ENCODE data around the gene RRP15. TPM values are rescaled to one million over a fixed set of nuclear protein-coding genes. Genes with fewer than 3 reads are reported as not detected.
A peak's percentile ranks its signal among the peaks of the same experiment; 100 is the strongest.

Gene RRP15
- polyA plus RNA-seq, 3 donors, result 0.81 to 7.6 (median 4.6) TPM

DNA sequence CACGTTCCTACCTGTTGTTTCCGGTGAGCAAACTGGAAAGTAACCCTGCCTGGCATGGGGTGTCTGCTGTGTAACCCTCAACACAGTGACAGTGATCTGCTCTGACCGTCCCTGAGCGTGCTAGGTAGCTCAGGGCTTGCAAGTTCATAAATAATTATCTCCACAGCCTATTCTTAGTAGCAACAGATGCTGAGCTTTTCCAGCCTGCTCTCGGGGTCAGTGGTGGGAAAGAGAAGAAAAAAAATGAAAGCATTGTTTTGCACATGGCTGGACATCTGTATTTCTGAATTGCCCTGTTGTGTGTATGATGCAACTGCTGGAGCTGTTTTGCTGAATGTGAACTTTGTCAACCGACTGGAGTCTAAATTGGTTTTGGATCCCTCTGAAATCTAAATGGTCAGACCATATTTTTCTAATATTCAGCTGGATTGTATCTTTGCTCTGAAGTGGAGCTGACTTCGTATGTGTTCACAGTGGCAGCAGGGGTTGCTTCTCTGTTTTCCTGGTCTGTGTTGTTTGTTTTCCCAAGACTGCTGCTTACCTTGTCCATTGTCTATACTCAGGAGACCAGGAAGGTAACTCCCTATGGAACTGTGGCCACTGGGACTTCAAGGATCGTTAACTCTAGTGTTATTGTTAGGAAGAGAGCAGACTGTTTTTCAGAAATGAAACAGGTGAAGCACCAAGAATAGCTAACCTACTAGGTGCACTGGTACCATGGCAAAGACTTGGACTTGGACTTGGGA lies 87.0 kb downstream of the RRP15 start:
- no peak overlapping the region for H3K4me2 ChIP-seq (replicated peaks; ENCODE audit: extremely low read depth, low read length, poor library complexity, severe bottlenecking)
- Mint-ChIP-seq H3K36me3 (no peaks in the 10 kb centered on the region), H3K9me3 (no peaks in the 10 kb centered on the region), H3K27me3 (ENCODE audit: low read depth in 3 of 3) (peaks cover 38 to 57% (median 51%) of the 10 kb centered on the region in 3 donors), H3K4me3 (peak overlapping the region in 1 of 2 donors; percentile 28), H3K4me1 (peaks cover 5% of the 10 kb centered on the region), H3K27ac (no peak overlapping the region)
- no peak overlapping the region for H3K9ac ChIP-seq (ENCODE audit: insufficient read depth, low read length, poor library complexity, severe bottlenecking)
- DNase-seq, result no peak
- WGBS (ENCODE audit: insufficient coverage), result 76% methylated on average over 4 of the region's 8 CpGs
- H3K9me3 ChIP-seq (replicated peaks in 1 of 2; ENCODE audit: control insufficient read depth in 1 of 2, insufficient read depth in 1 of 2, low read length in 2 of 2), result no peaks in the 10 kb centered on the region
- no peak overlapping the region for H3K27ac ChIP-seq (ENCODE audit: low read depth in 1 of 2, low read length in 2 of 2)
- TF ChIP-seq, protein P1, sequence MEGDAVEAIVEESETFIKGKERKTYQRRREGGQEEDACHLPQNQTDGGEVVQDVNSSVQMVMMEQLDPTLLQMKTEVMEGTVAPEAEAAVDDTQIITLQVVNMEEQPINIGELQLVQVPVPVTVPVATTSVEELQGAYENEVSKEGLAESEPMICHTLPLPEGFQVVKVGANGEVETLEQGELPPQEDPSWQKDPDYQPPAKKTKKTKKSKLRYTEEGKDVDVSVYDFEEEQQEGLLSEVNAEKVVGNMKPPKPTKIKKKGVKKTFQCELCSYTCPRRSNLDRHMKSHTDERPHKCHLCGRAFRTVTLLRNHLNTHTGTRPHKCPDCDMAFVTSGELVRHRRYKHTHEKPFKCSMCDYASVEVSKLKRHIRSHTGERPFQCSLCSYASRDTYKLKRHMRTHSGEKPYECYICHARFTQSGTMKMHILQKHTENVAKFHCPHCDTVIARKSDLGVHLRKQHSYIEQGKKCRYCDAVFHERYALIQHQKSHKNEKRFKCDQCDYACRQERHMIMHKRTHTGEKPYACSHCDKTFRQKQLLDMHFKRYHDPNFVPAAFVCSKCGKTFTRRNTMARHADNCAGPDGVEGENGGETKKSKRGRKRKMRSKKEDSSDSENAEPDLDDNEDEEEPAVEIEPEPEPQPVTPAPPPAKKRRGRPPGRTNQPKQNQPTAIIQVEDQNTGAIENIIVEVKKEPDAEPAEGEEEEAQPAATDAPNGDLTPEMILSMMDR (IDR thresholded peaks at IDR 0.05), result no peak
- H3K36me3 ChIP-seq (replicated peaks in 1 of 2; ENCODE audit: control insufficient read depth in 1 of 2, insufficient read depth in 2 of 2, low read length in 2 of 2), result no peaks in the 10 kb centered on the region
- no peak overlapping the region for H3K4me3 ChIP-seq (replicated peaks in 1 of 3; ENCODE audit: low read depth in 2 of 3, low read length in 3 of 3)
- H4K20me1 ChIP-seq (ENCODE audit: insufficient read depth, low read length), result no peaks in the 10 kb centered on the region
- peaks cover 38 to 57% of the 10 kb centered on the region in 2 donors for H3K27me3 ChIP-seq (ENCODE audit: control insufficient read depth in 2 of 2, insufficient read depth in 2 of 2, low read length in 2 of 2)
- peaks cover 0 to 2% of the 10 kb centered on the region in 2 donors for H3K4me1 ChIP-seq (ENCODE audit: control insufficient read depth in 1 of 2, insufficient read depth in 2 of 2, low read length in 2 of 2)
- H3K79me2 ChIP-seq (ENCODE audit: insufficient read depth, low read length), result no peaks in the 10 kb centered on the region
- no peak overlapping the region for H2AFZ ChIP-seq (ENCODE audit: insufficient read depth, low read depth, low read length, poor library complexity, severe bottlenecking)
- intact Hi-C loops (cut with micrococcal nuclease), result no loop called here

DNA sequence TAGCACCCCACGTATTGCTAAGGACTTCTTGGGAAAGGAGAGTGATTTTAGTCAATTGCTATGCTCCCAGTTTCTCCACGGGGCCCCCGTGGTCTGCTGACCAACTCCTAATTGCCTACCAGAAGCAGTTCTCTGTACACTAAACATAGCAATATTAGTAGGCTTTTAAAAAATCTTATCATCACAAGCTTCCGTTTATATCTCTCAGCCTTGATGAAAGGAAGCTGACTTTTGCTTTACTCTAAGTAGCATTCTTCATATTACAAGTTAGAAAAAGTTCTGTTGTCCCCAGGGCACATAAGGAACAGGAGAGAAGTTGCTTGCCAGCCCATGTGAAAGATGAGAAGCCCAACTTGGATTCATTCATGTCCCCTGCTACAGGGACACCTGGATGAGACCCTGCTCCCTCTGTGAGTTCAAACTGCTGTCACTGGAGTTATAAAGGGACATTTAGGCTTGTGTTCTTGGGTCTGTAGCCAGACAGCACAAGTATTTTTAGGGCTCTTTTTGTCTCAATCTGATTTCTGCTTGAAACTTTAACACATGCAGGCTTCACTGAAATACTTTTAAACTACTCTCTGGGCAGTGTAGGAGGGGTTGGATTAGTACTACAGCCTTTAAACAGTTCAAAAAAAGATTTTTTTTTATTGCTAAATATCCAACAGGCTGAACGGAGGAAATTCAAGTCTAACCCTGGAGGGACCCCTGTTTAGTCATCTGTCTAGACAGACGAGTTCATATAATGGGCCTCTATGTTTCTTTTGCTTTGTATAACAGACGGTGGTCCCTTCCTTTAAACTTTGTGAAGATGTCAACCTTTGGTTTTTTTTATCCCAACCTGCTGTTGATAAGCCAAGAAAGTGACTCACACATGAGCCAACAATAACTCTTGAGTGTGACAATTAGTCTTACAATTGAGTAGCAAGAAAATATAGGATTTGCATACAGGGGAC lies 89.6 kb downstream of the RRP15 start:
- H3K4me2 ChIP-seq (replicated peaks; ENCODE audit: extremely low read depth, low read length, poor library complexity, severe bottlenecking), result no peak overlapping the region
- Mint-ChIP-seq H3K4me1 (peaks cover 12% of the 10 kb centered on the region), H3K27ac (no peak overlapping the region), H3K9me3 (no peaks in the 10 kb centered on the region), H3K27me3 (ENCODE audit: low read depth in 3 of 3) (peaks cover 37 to 61% (median 59%) of the 10 kb centered on the region in 3 donors), H3K36me3 (no peaks in the 10 kb centered on the region), H3K4me3 (no peak overlapping the region)
- H3K27ac ChIP-seq (ENCODE audit: low read depth in 1 of 2, low read length in 2 of 2), result no peak overlapping the region
- H3K9me3 ChIP-seq (replicated peaks in 1 of 2; ENCODE audit: control insufficient read depth in 1 of 2, insufficient read depth in 1 of 2, low read length in 2 of 2), result no peaks in the 10 kb centered on the region
- 88% methylated on average over 2 of the region's 7 CpGs for WGBS (ENCODE audit: insufficient coverage)
- H3K9ac ChIP-seq (ENCODE audit: insufficient read depth, low read length, poor library complexity, severe bottlenecking), result no peak overlapping the region
- H4K20me1 ChIP-seq (ENCODE audit: insufficient read depth, low read length), result no peaks in the 10 kb centered on the region
- intact Hi-C loops (cut with micrococcal nuclease), result no loop called here
- H3K36me3 ChIP-seq (replicated peaks in 1 of 2; ENCODE audit: control insufficient read depth in 1 of 2, insufficient read depth in 2 of 2, low read length in 2 of 2), result no peaks in the 10 kb centered on the region
- no peak overlapping the region for H3K4me3 ChIP-seq (replicated peaks in 1 of 3; ENCODE audit: low read depth in 2 of 3, low read length in 3 of 3)
- H2AFZ ChIP-seq (ENCODE audit: insufficient read depth, low read depth, low read length, poor library complexity, severe bottlenecking), result no peak overlapping the region
- peaks cover 40 to 58% of the 10 kb centered on the region in 2 donors for H3K27me3 ChIP-seq (ENCODE audit: control insufficient read depth in 2 of 2, insufficient read depth in 2 of 2, low read length in 2 of 2)
- no peak for DNase-seq
- no peaks in the 10 kb centered on the region for H3K79me2 ChIP-seq (ENCODE audit: insufficient read depth, low read length)
- TF ChIP-seq, protein P1 (IDR thresholded peaks at IDR 0.05), result no peak
- H3K4me1 ChIP-seq (ENCODE audit: control insufficient read depth in 1 of 2, insufficient read depth in 2 of 2, low read length in 2 of 2), result peaks cover 2 to 5% of the 10 kb centered on the region in 2 donors

Measured in CD14-positive monocyte (primary cell).